ENCODE results near the gene TLE2. TPM values are rescaled to one million over a fixed set of nuclear protein-coding genes. Genes with fewer than 3 reads are reported as not detected.
A peak's percentile ranks its signal among the peaks of the same experiment; 100 is the strongest.

The TLE2 gene
- total RNA-seq, 2 donors from 2014 or later = 46.7 to 154 TPM

DNA sequence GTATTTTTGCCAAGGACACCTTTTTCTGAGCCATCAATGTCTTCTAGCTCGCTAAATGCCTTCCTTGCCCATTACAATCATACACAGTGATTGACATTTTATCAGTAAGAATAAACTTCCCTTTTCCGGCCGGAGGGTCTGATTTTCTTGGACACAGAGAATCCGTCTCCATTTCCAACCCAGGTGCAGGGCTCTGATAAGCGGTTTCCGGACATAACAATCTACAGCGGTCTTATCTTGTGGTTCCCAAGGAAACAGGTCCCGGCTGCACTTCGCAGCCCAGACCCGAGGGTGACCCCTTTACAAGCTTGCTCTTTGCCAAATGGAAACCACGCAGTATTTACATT is 79.2 kb downstream of the TLE2 start:
- Histone ChIP-seq H3K4me1 (ENCODE audit: control insufficient read depth in 1 of 2, low read depth in 2 of 2) (peaks cover 8 to 18% of the 10 kb centered on the region in 2 donors), H3K4me3 (peak overlapping the region; percentile 90), H3K9me3 (no peaks in the 10 kb centered on the region), H3K27me3 (replicated peaks; ENCODE audit: insufficient read depth) (no peaks in the 10 kb centered on the region), H3K27ac (peak overlapping the region; percentile 95 to 98), H3K36me3 (no peaks in the 10 kb centered on the region)
- DNase-seq (ENCODE audit: low spot score) (no peak), ATAC-seq (ENCODE audit: insufficient number of reproducible peaks, low FRiP score, low read depth) (no peak)
- TF ChIP-seq, protein P1, sequence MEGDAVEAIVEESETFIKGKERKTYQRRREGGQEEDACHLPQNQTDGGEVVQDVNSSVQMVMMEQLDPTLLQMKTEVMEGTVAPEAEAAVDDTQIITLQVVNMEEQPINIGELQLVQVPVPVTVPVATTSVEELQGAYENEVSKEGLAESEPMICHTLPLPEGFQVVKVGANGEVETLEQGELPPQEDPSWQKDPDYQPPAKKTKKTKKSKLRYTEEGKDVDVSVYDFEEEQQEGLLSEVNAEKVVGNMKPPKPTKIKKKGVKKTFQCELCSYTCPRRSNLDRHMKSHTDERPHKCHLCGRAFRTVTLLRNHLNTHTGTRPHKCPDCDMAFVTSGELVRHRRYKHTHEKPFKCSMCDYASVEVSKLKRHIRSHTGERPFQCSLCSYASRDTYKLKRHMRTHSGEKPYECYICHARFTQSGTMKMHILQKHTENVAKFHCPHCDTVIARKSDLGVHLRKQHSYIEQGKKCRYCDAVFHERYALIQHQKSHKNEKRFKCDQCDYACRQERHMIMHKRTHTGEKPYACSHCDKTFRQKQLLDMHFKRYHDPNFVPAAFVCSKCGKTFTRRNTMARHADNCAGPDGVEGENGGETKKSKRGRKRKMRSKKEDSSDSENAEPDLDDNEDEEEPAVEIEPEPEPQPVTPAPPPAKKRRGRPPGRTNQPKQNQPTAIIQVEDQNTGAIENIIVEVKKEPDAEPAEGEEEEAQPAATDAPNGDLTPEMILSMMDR (IDR thresholded peaks at IDR 0.05) = no peak

Other genes with a start within 250 kb of the TLE2 start
- gene SGTA, start 246.0 kb downstream of the TLE2 start, total RNA-seq = 10 to 100 TPM; 43.7 to 46.4 TPM
- gene THOP1, start 243.8 kb downstream of the TLE2 start, total RNA-seq = 10 to 100 TPM; 31.3 to 55.2 TPM
- gene ZNF554, start 209.4 kb downstream of the TLE2 start, total RNA-seq = 1 to 10 TPM; 2.8 to 4.4 TPM
- gene ZNF555, start 187.8 kb downstream of the TLE2 start, total RNA-seq = 10 to 100 TPM in 1 of 2 donors, 1 to 10 TPM in 1; 5.4 to 12.5 TPM
- under 1 TPM in 1 of 2 donors, not detected in 1; 0.49 TPM for gene ZNF556, start 161.9 kb downstream of the TLE2 start, total RNA-seq
- 1 to 10 TPM; 4.0 to 4.2 TPM for gene ZNF57, start 128.4 kb downstream of the TLE2 start, total RNA-seq
- gene ZNF77, start 84.3 kb downstream of the TLE2 start, total RNA-seq = 1 to 10 TPM; 1.2 to 4.6 TPM
- gene TLE6, start 51.7 kb downstream of the TLE2 start, total RNA-seq = 1 to 10 TPM; 5.3 to 7.8 TPM
- gene TLE5, start 33.2 kb upstream of the TLE2 start, total RNA-seq = 100 to 1,000 TPM; 346 to 448 TPM
- gene GNA11, start 65.1 kb upstream of the TLE2 start, total RNA-seq = 100 to 1,000 TPM in 1 of 2 donors, 10 to 100 TPM in 1; 68.3 to 143 TPM
- 10 to 100 TPM; 13.0 to 14.0 TPM for gene GNA15, start 106.8 kb upstream of the TLE2 start, total RNA-seq
- gene S1PR4, start 149.5 kb upstream of the TLE2 start, total RNA-seq = 1 to 10 TPM; 1.2 to 6.4 TPM
- gene NCLN, start 156.7 kb upstream of the TLE2 start, total RNA-seq = 10 to 100 TPM; 29.4 to 40.4 TPM
- not detected for gene CELF5, start 195.4 kb upstream of the TLE2 start, total RNA-seq